Smooth muscle cell of bladder (primary cell): ENCODE data around the gene MBD5. TPM values are rescaled to one million over a fixed set of nuclear protein-coding genes. Genes with fewer than 3 reads are reported as not detected.

ENCODE experiments used
- total RNA-seq: library from RNA; depleted of rRNA; stranded (reverse); fragments of >200 nt; gene quantifications from 2 replicates; pipeline ENCODE4 v1.2.3, GENCODE V29; 2014

Gene MBD5
- total RNA-seq = 15.1 and 19.3 TPM in 2 replicates

GRCh38 chr2:148021059-148021861, at the start of gene MBD5:
MBD5 (plus strand) TSS chr2:148021091.

GRCh38 chr2:148020111-148021058, 506 bp upstream of the MBD5 start, which contains the start of gene ORC4:
ORC4 (minus strand) TSS chr2:148020737; CDS start chr2:147975958, 44,779 bp downstream.

Other genes starting within 250 kb of the MBD5 start
- gene ACVR2A, start 176.1 kb upstream of the MBD5 start, total RNA-seq = 38.0 and 81.8 TPM in 2 replicates
- gene ORC4, start 354 bp upstream of the MBD5 start, total RNA-seq = 18.8 and 23.2 TPM in 2 replicates